HepG2 (cell line): ENCODE results near the gene MYO10. TPM values are rescaled to one million over a fixed set of nuclear protein-coding genes. Genes with fewer than 3 reads are reported as not detected.
A peak's percentile ranks its signal among the peaks of the same experiment; 100 is the strongest.

ENCODE experiments used
- AGO2 ChIP-seq: fragments of 200-400 bp; formaldehyde crosslinking; optimal IDR thresholded peaks from 2 replicates; pipeline ENCODE3; 2017; ENCODE audit warnings: mild to moderate bottlenecking, low read depth, low read length, moderate library complexity
- ARNT ChIP-seq: fragments of 450-650 bp; IDR thresholded peaks from 2 replicates; pipeline ENCODE4 v1.6.1; 2017
- ASH2L ChIP-seq: fragments of 300-600, 200-600 bp; sonication (generic); IDR thresholded peaks from 2 replicates; pipeline ENCODE4 v1.7.0; 2017; ENCODE audit warnings: low read depth, mild to moderate bottlenecking, moderate library complexity, mixed read lengths, low read length; ENCODE audit not compliant: insufficient read length
- ELF1 ChIP-seq: sonication (generic); formaldehyde crosslinking; IDR thresholded peaks from 2 replicates; pipeline ENCODE4 v1.4.0; 2020; ENCODE audit warnings: missing genetic modification reagents
- ESRRA ChIP-seq: sonication (generic); formaldehyde crosslinking; IDR thresholded peaks from 2 replicates; pipeline ENCODE4 v1.5.1; 2020; ENCODE audit warnings: mild to moderate bottlenecking, low read depth, missing genetic modification reagents
- HOXD1 ChIP-seq: sonication (generic); formaldehyde crosslinking; IDR thresholded peaks from 2 replicates; pipeline ENCODE4 v1.5.0; 2020; ENCODE audit warnings: missing genetic modification reagents
- IRX3 ChIP-seq: sonication (generic); formaldehyde crosslinking; IDR thresholded peaks from 2 replicates; pipeline ENCODE4 v1.8.1; 2023; ENCODE audit warnings: mild to moderate bottlenecking, low read depth, missing genetic modification reagents, borderline replicate concordance
- JUNB ChIP-seq: sonication (generic); formaldehyde crosslinking; IDR thresholded peaks from 2 replicates; pipeline ENCODE4 v1.8.0; 2022; ENCODE audit warnings: missing genetic modification reagents, mild to moderate bottlenecking, borderline replicate concordance
- PHF5A ChIP-seq: IDR thresholded peaks from one replicate; pipeline ENCODE4 v1.6.1; 2018; ENCODE audit warnings: low read depth, missing genetic modification reagents; ENCODE audit not compliant: unreplicated experiment
- SATB2 ChIP-seq: sonication (generic); formaldehyde crosslinking; IDR thresholded peaks from 2 replicates; pipeline ENCODE4 v1.5.0; 2020; ENCODE audit warnings: missing genetic modification reagents
- SPEN ChIP-seq: sonication (generic); formaldehyde crosslinking; IDR thresholded peaks from 2 replicates; pipeline ENCODE4 v1.5.1; 2020; ENCODE audit warnings: low read depth, mild to moderate bottlenecking, missing genetic modification reagents
- STAG1 ChIP-seq: sonication (generic); formaldehyde crosslinking; IDR thresholded peaks from 2 replicates; pipeline ENCODE4 v1.4.0; 2020; ENCODE audit warnings: missing genetic modification reagents
- TCF12 ChIP-seq, 2 experiments: fragments of 450-650 bp in 1 of 2; sonication (generic) in 1 of 2; formaldehyde crosslinking in 1 of 2; IDR thresholded peaks; 2 replicates each; pipeline versions ENCODE4 v1.6.1 to v1.8.0; 2017 to 2022; ENCODE audit warnings: antibody characterized with exemption in 1 of 2, mild to moderate bottlenecking in 1 of 2, missing genetic modification reagents in 1 of 2, moderate library complexity in 1 of 2
- TP53 ChIP-seq: sonication (generic); formaldehyde crosslinking; conservative IDR thresholded peaks from 2 replicates; pipeline ENCODE4 v1.4.0; 2020; ENCODE audit warnings: missing genetic modification reagents
- ZNF234 ChIP-seq: sonication (generic); formaldehyde crosslinking; conservative IDR thresholded peaks from 2 replicates; pipeline ENCODE4 v1.5.1; 2020; ENCODE audit warnings: mild to moderate bottlenecking, missing genetic modification reagents
- ZNF24 ChIP-seq: fragments of 450-650 bp; IDR thresholded peaks from 2 replicates; pipeline ENCODE4 v1.6.1; 2017; ENCODE audit warnings: antibody characterized with exemption, mild to moderate bottlenecking
- ZNF251 ChIP-seq: sonication (generic); formaldehyde crosslinking; IDR thresholded peaks from 2 replicates; pipeline ENCODE4 v1.9.0; 2021; ENCODE audit warnings: mild to moderate bottlenecking, missing genetic modification reagents
- ZNF563 ChIP-seq: sonication (generic); formaldehyde crosslinking; IDR thresholded peaks from 2 replicates; pipeline ENCODE4 v1.8.0; 2022; ENCODE audit warnings: mild to moderate bottlenecking, moderate library complexity, missing genetic modification reagents
- ZNF792 ChIP-seq: IDR thresholded peaks from 2 replicates; pipeline ENCODE4 v1.6.1; 2016
- polyA plus RNA-seq, 8 experiments: library from polyadenylated mRNA; depleted of rRNA in 3 of 8; stranded (reverse) in 7 of 8; unstranded in 1 of 8; fragments of >200 nt; fragmentation: Illumina TruSeq in 4 of 8; extraction: Trizol in 4 of 8; gene quantifications; 2 replicates each; pipeline versions ENCODE4 v1.2.1 to v1.2.3, GENCODE V29; 2011 to 2016; ENCODE audit warnings: low read depth in 4 of 8, missing spikeins in 1 of 8, mixed read lengths in 1 of 8; ENCODE audit not compliant: insufficient read depth in 1 of 8
- total RNA-seq, 5 experiments: library from RNA; depleted of rRNA; stranded (reverse); fragments of >200 nt; fragmentation: Illumina TruSeq; extraction: Trizol; gene quantifications; 2 replicates each; pipeline ENCODE4 v1.2.3, GENCODE V29; 2016; ENCODE audit warnings: low read depth in 1 of 5
- TF ChIP-seq, protein P1 (sequence below): sonication (generic); formaldehyde crosslinking; IDR thresholded peaks from 2 replicates; pipeline ENCODE4 v1.4.0; 2020; ENCODE audit warnings: mild to moderate bottlenecking, missing genetic modification reagents
- TF ChIP-seq, protein P2 (sequence below): sonication (generic); formaldehyde crosslinking; IDR thresholded peaks from 2 replicates; pipeline ENCODE4 v1.4.0; 2020; ENCODE audit warnings: missing genetic modification reagents, mild to moderate bottlenecking, borderline replicate concordance
- TF ChIP-seq, protein P3 (sequence below): sonication (generic); formaldehyde crosslinking; IDR thresholded peaks from 2 replicates; pipeline ENCODE4 v1.8.0; 2022; ENCODE audit warnings: mild to moderate bottlenecking, missing genetic modification reagents, borderline replicate concordance
- TF ChIP-seq, protein P4 (sequence below): sonication (generic); formaldehyde crosslinking; IDR thresholded peaks from 2 replicates; pipeline ENCODE4 v1.4.0; 2020; ENCODE audit warnings: missing genetic modification reagents

MYO10 gene
- total and polyA plus RNA-seq, 2 of the 13 experiments (the other 11 are each of a cell fraction or from before 2014, with no cell fraction given) = 4.5 to 14.0 TPM

DNA sequence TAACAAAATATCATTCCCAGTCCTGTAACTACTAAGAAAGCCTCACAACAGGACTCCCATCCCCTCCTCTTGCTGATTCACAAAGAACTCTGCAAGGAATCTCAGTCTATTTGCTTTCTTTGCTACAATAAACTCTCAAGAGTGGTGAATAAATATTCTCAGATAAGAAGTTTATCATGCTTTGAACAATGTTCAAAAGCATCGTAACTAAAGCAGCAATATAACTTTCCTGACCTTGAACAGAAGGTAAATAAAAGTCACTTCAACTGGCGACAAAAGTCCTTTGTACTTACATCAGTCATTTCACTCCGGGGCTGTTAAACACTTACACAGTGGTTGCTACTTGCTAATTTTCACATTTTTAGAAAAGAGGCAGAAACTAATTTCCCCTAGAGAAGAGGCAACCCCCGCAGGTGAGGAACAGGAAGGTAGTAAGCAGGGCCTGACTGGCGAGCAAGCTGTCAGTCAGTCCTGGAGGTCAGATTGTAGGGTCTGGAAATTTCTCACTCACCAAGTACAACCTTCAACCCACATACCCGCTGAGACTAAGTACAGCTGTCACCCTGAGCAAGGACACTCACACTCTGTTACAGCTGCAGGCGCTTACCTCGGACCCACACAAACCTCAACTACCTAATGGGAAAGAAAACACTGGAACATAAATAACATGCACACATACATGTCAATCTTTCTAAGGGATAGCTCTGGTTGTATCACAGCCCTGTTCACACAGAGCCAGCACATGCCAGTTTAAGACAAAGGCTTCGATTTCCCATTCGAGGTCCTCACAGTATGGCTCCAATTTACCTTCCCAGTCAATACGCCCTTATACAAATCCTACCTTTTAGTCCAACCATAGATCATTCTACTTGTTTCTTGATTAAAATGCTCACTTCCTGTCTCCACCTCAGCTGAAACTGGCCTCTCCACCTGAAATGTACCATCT lies 214.7 kb downstream of the MYO10 start (continued):
- TF ChIP-seq, protein P1, sequence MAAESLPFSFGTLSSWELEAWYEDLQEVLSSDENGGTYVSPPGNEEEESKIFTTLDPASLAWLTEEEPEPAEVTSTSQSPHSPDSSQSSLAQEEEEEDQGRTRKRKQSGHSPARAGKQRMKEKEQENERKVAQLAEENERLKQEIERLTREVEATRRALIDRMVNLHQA = no peak
- TF ChIP-seq TP53 (no peak), ESRRA (CRISPR knock-in tag) (no peak), ZNF24 (no peak), PHF5A (CRISPR knock-in tag) (no peak), ELF1 (CRISPR knock-in tag) (no peak), JUNB (CRISPR knock-in tag) (no peak), IRX3 (CRISPR knock-in tag) (no peak), HOXD1 (no peak), TCF12 (IDR thresholded peaks at IDR 0.05) (no peak), TCF12 (CRISPR knock-in tag; IDR thresholded peaks at IDR 0.05) (no peak), ZNF563 (CRISPR knock-in tag) (no peak), STAG1 (CRISPR knock-in tag) (no peak), AGO2 (no peak), SPEN (CRISPR knock-in tag) (no peak), ZNF792 (no peak), SATB2 (CRISPR knock-in tag) (no peak), ARNT (no peak), ZNF234 (no peak), ZNF251 (CRISPR knock-in tag) (no peak), ASH2L (peak; percentile 91)
- TF ChIP-seq, protein P2, sequence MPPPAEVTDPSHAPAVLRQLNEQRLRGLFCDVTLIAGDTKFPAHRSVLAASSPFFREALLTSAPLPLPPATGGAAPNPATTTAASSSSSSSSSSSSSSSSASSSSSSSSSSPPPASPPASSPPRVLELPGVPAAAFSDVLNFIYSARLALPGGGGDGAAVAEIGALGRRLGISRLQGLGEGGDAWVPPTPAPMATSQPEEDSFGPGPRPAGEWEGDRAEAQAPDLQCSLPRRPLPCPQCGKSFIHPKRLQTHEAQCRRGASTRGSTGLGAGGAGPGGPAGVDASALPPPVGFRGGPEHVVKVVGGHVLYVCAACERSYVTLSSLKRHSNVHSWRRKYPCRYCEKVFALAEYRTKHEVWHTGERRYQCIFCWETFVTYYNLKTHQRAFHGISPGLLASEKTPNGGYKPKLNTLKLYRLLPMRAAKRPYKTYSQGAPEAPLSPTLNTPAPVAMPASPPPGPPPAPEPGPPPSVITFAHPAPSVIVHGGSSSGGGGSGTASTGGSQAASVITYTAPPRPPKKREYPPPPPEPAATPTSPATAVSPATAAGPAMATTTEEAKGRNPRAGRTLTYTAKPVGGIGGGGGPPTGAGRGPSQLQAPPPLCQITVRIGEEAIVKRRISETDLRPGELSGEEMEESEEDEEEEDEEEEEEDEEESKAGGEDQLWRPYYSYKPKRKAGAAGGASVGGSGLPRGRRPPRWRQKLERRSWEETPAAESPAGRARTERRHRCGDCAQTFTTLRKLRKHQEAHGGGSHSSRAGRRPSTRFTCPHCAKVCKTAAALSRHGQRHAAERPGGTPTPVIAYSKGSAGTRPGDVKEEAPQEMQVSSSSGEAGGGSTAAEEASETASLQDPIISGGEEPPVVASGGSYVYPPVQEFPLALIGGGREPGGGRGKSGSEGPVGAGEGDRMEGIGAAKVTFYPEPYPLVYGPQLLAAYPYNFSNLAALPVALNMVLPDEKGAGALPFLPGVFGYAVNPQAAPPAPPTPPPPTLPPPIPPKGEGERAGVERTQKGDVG = no peak
- TF ChIP-seq, protein P3, sequence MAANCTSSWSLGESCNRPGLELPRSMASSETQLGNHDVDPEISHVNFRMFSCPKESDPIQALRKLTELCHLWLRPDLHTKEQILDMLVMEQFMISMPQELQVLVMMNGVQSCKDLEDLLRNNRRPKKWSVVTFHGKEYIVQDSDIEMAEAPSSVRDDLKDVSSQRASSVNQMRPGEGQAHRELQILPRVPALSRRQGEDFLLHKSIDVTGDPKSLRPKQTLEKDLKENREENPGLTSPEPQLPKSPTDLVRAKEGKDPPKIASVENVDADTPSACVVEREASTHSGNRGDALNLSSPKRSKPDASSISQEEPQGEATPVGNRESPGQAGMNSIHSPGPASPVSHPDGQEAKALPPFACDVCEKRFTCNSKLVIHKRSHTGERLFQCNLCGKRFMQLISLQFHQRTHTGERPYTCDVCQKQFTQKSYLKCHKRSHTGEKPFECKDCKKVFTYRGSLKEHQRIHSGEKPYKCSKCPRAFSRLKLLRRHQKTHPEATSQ (CRISPR knock-in tag) = 0 out of 2 replicates have a peak, but pooled peaks have one; percentile 10
- TF ChIP-seq, protein P4, sequence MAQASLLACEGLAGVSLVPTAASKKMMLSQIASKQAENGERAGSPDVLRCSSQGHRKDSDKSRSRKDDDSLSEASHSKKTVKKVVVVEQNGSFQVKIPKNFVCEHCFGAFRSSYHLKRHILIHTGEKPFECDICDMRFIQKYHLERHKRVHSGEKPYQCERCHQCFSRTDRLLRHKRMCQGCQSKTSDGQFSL (CRISPR knock-in tag) = no peak
